ENCODE data around the gene FOXP1.
A peak's percentile ranks its signal among the peaks of the same experiment; 100 is the strongest.

The FOXP1 gene

GRCh38 chr3:71130471-71131374, 452.8 kb downstream of the FOXP1 start:
- no peaks in the 10 kb centered on the region for H3K36me3 ChIP-seq (ENCODE audit: low read depth)
- DNase-seq (ENCODE audit: low spot score) (no peak), ATAC-seq (ENCODE audit: low read depth) (peak; percentile 84)
- H3K27me3 ChIP-seq (ENCODE audit: insufficient read depth, poor library complexity, severe bottlenecking), result no peaks in the 10 kb centered on the region
- H3K9me3 ChIP-seq (ENCODE audit: severe bottlenecking), result no peaks in the 10 kb centered on the region
- peak overlapping the region; percentile 16 for H3K4me3 ChIP-seq (ENCODE audit: severe bottlenecking)
- TF ChIP-seq CTCF (IDR thresholded peaks at IDR 0.05; ENCODE audit: poor library complexity, severe bottlenecking), result no peak
- peak overlapping the region; percentile 11 for H3K27ac ChIP-seq (ENCODE audit: poor library complexity, severe bottlenecking)
- peaks cover 14% of the 10 kb centered on the region for H3K4me1 ChIP-seq (ENCODE audit: insufficient read depth, poor library complexity, severe bottlenecking)

GRCh38 chr3:71129611-71130431, 453.7 kb downstream of the FOXP1 start:
- Histone ChIP-seq H3K27me3 (ENCODE audit: insufficient read depth, poor library complexity, severe bottlenecking) (no peaks in the 10 kb centered on the region), H3K27ac (ENCODE audit: poor library complexity, severe bottlenecking) (peak overlapping the region; percentile 11), H3K36me3 (ENCODE audit: low read depth) (no peaks in the 10 kb centered on the region), H3K4me1 (ENCODE audit: insufficient read depth, poor library complexity, severe bottlenecking) (peaks cover 14% of the 10 kb centered on the region), H3K9me3 (ENCODE audit: severe bottlenecking) (no peaks in the 10 kb centered on the region), H3K4me3 (ENCODE audit: severe bottlenecking) (peak overlapping the region; percentile 16)
- DNase-seq (ENCODE audit: low spot score) (no peak), ATAC-seq (ENCODE audit: low read depth) (peak; percentile 28; the same call in 1 of the 3 replicates)
- no peak for TF ChIP-seq CTCF (IDR thresholded peaks at IDR 0.05; ENCODE audit: poor library complexity, severe bottlenecking)

- no peak overlapping the region for H3K4me3 ChIP-seq (ENCODE audit: severe bottlenecking)
- peaks cover 14% of the 10 kb centered on the region for H3K4me1 ChIP-seq (ENCODE audit: insufficient read depth, poor library complexity, severe bottlenecking)
- ATAC-seq (ENCODE audit: low read depth) (no peak), DNase-seq (ENCODE audit: low spot score) (no peak)
- H3K27me3 ChIP-seq (ENCODE audit: insufficient read depth, poor library complexity, severe bottlenecking), result no peaks in the 10 kb centered on the region
- no peak for TF ChIP-seq CTCF (IDR thresholded peaks at IDR 0.05; ENCODE audit: poor library complexity, severe bottlenecking)
- no peaks in the 10 kb centered on the region for H3K36me3 ChIP-seq (ENCODE audit: low read depth)
- H3K9me3 ChIP-seq (ENCODE audit: severe bottlenecking), result no peaks in the 10 kb centered on the region
- H3K27ac ChIP-seq (ENCODE audit: poor library complexity, severe bottlenecking), result no peak overlapping the region
These were observed 454.6 kb downstream of the FOXP1 start for GRCh38 chr3:71128961-71129360.

- no peak overlapping the region for H3K4me3 ChIP-seq (ENCODE audit: severe bottlenecking)
- peaks cover 14% of the 10 kb centered on the region for H3K4me1 ChIP-seq (ENCODE audit: insufficient read depth, poor library complexity, severe bottlenecking)
- ATAC-seq (ENCODE audit: low read depth), result no peak
These were observed 455.7 kb downstream of the FOXP1 start for GRCh38 chr3:71127844-71128243.

More at GRCh38 chr3:71127844-71128243, 455.7 kb downstream of the FOXP1 start:
- no peaks in the 10 kb centered on the region for H3K36me3 ChIP-seq (ENCODE audit: low read depth)
- H3K9me3 ChIP-seq (ENCODE audit: severe bottlenecking), result no peaks in the 10 kb centered on the region
- TF ChIP-seq CTCF (IDR thresholded peaks at IDR 0.05; ENCODE audit: poor library complexity, severe bottlenecking), result no peak
- no peak for DNase-seq (ENCODE audit: low spot score)
- no peak overlapping the region for H3K27ac ChIP-seq (ENCODE audit: poor library complexity, severe bottlenecking)
- H3K27me3 ChIP-seq (ENCODE audit: insufficient read depth, poor library complexity, severe bottlenecking), result no peaks in the 10 kb centered on the region
